ENCODE data around the gene ST6GALNAC6.

GRCh38 chr9:127904561-127905003, 5.2 kb upstream of the ST6GALNAC6 start:
- TF ChIP-seq CTCF (IDR thresholded peaks at IDR 0.05) (no peak), EZH2 (IDR thresholded peaks at IDR 0.05) (no peak), EZH2phosphoT487 (IDR thresholded peaks at IDR 0.05) (no peak)

Measured in neural progenitor cell (in vitro differentiated cells).